Spleen (tissue), 11 donors: Measurements from ENCODE around the gene ADAM29. TPM values are rescaled to one million over a fixed set of nuclear protein-coding genes. Genes with fewer than 3 reads are reported as not detected.
"Not testable (repeated sequence)": the region's sequence is repeated elsewhere in the genome, so short reads cannot be mapped to it uniquely, and the experiment has no call there.

Source experiments
- DNase-seq: peaks from one replicate; pipeline ENCODE4 v3.0.0-alpha.2; 2020
- H3K27ac ChIP-seq, 8 donors: fragments of 200-600 bp; sonication (generic) in 7 of 8; 1 replicate in 4 of 8; 2 replicates in 4 of 8; pipeline versions ENCODE4 v1.5.0 to v1.8.0; 2016 to 2021; ENCODE audit warnings: inconsistent platforms in 4 of 8, mild to moderate bottlenecking in 4 of 8, moderate library complexity in 1 of 8
- H3K27me3 ChIP-seq, 7 donors: fragments of 200-600 bp; sonication (generic) in 6 of 7; replicated peaks in 1 of 7; 1 replicate in 4 of 7; 2 replicates in 3 of 7; pipeline versions ENCODE4 v1.5.0 to v1.8.0; 2016 to 2021; ENCODE audit warnings: inconsistent platforms in 3 of 7, mild to moderate bottlenecking in 1 of 7
- H3K36me3 ChIP-seq, 6 donors: fragments of 200-600 bp; sonication (generic) in 5 of 6; 1 replicate in 4 of 6; 2 replicates in 2 of 6; pipeline versions ENCODE4 v1.5.0 to v1.8.0; 2016 to 2021; ENCODE audit warnings: inconsistent platforms in 2 of 6
- H3K4me1 ChIP-seq, 6 donors: fragments of 200-600 bp; sonication (generic) in 5 of 6; 1 replicate in 3 of 6; 2 replicates in 3 of 6; pipeline versions ENCODE4 v1.5.0 to v1.8.0; 2016 to 2021; ENCODE audit warnings: inconsistent platforms in 3 of 6
- H3K4me3 ChIP-seq, 8 donors: fragments of 200-600 bp; sonication (generic) in 7 of 8; 1 replicate in 4 of 8; 2 replicates in 4 of 8; pipeline versions ENCODE4 v1.5.0 to v1.8.0; 2016 to 2021; ENCODE audit warnings: inconsistent platforms in 4 of 8, mild to moderate bottlenecking in 4 of 8, moderate library complexity in 2 of 8
- H3K9me3 ChIP-seq, 8 donors: fragments of 200-600 bp; sonication (generic) in 7 of 8; 1 replicate in 4 of 8; 2 replicates in 4 of 8; pipeline versions ENCODE4 v1.5.0 to v1.8.0; 2016 to 2021; ENCODE audit warnings: inconsistent platforms in 4 of 8
- CTCF ChIP-seq, 11 experiments: fragments of 200-600 bp in 7 of 11; fragments of 450-650 bp in 4 of 11; sonication (generic) in 4 of 11; IDR thresholded peaks in 8 of 11; conservative IDR thresholded peaks in 3 of 11; 1 replicate in 7 of 11; 2 replicates in 4 of 11; pipeline versions ENCODE4 v1.4.0 to v1.8.0; 2016 to 2021; ENCODE audit warnings: antibody characterized with exemption in 11 of 11, inconsistent platforms in 4 of 11, mild to moderate bottlenecking in 1 of 11
- POLR2A ChIP-seq, 3 donors: fragments of 450-650 bp; IDR thresholded peaks; one replicate each; pipeline ENCODE4 v1.5.1; 2017; ENCODE audit warnings: antibody characterized with exemption in 3 of 3, mild to moderate bottlenecking in 1 of 3
- POLR2AphosphoS5 ChIP-seq, 3 donors: sonication (generic); formaldehyde crosslinking; IDR thresholded peaks; one replicate each; pipeline ENCODE4 v1.5.1; 2017; ENCODE audit warnings: antibody characterized with exemption in 3 of 3
- WGBS, 5 donors: extraction: QIAGEN DNeasy Blood & Tissue Kit in 3 of 5; methylation state at CpG; one replicate each; pipeline versions ENCODE4 v1.1.5 to v1.1.7; 2013 to 2018; 5-methylcytosine and 5-hydroxymethylcytosine counted together
- intact Hi-C: fragments of 100-400 bp; cut with DNase I; formaldehyde crosslinking; loops from one replicate; pipeline ENCODE4 v1.15.0; 2023; ENCODE audit warnings: low total_unique reads
- polyA plus RNA-seq, 3 donors: library from polyadenylated mRNA; stranded (reverse); fragments of 200-250 nt; gene quantifications; one replicate each; pipeline ENCODE4 v1.2.1, GENCODE V29; 2013
- total RNA-seq, 7 donors: library from RNA; depleted of rRNA in 3 of 7; stranded (reverse); fragments of >200 nt in 3 of 7; fragmentation: NEBNext Ultra II Directional in 4 of 7; extraction: Animal tissue kit (Norgen Biotek cat#: 25700) in 4 of 7; gene quantifications; one replicate each; pipeline versions ENCODE4 v1.1.0 to v1.2.1, GENCODE V29; 2016 to 2021
- donor health status: healthy with polysubstance abuse.
- donor health status: DM: no; HTN: no; CAD: no; lungs with moderate emphysema.
- donor health status: DM: no; HTN: no; CAD: no.
- donor health status: Bipolar disorder and iron deficiency.
- donor health status: healthy.
- donor health status: DM: no; HTN: no; CAD: no.
- donor health status: DM: yes; HTN: yes; CAD: no.

The ADAM29 gene
- total and polyA plus RNA-seq, 10 donors = 0.02 TPM; not detected in 9

GRCh38 chr4:174972911-174973310, 54.8 kb downstream of the ADAM29 start:
- H3K27ac ChIP-seq = no peak overlapping the region
- intact Hi-C loops = no loop called here

GRCh38 chr4:174973336-174973735, 55.2 kb downstream of the ADAM29 start:
- H3K27me3 ChIP-seq = no peaks in the 10 kb centered on the region
- WGBS, 5 donors = 74 to 85% (median 79%) methylated on average over 2 of the region's 2 CpGs
- no peaks in the 10 kb centered on the region for H3K36me3 ChIP-seq
- no peak overlapping the region for H3K27ac ChIP-seq
- no peaks in the 10 kb centered on the region for H3K4me1 ChIP-seq
- no peak for TF ChIP-seq POLR2AphosphoS5 (IDR thresholded peaks at IDR 0.05)
- TF ChIP-seq CTCF (IDR thresholded peaks at IDR 0.05 in 8 of 11, conservative IDR thresholded peaks at IDR 0.05 in 3 of 11) = no peak
- no peak for TF ChIP-seq POLR2A (IDR thresholded peaks at IDR 0.05)
- H3K9me3 ChIP-seq = peaks cover 0 to 19% (median 0%) of the 10 kb centered on the region in 8 donors
- no peak for DNase-seq
- no peak overlapping the region for H3K4me3 ChIP-seq
- intact Hi-C loops = no loop called here

More at GRCh38 chr4:174972911-174973310, 54.8 kb downstream of the ADAM29 start:
- Histone ChIP-seq H3K4me1 (no peaks in the 10 kb centered on the region), H3K36me3 (no peaks in the 10 kb centered on the region), H3K27me3 (no peaks in the 10 kb centered on the region), H3K9me3 (peaks cover 0 to 19% (median 0%) of the 10 kb centered on the region in 8 donors), H3K4me3 (no peak overlapping the region)
- 40 to 90% (median 84%) methylated on average over 3 of the region's 3 CpGs for WGBS, 5 donors
- TF ChIP-seq POLR2A (IDR thresholded peaks at IDR 0.05) = no peak
- TF ChIP-seq CTCF (IDR thresholded peaks at IDR 0.05 in 8 of 11, conservative IDR thresholded peaks at IDR 0.05 in 3 of 11) = no peak
- no peak for TF ChIP-seq POLR2AphosphoS5 (IDR thresholded peaks at IDR 0.05)
- DNase-seq = no peak

GRCh38 chr4:174983128-174983750, 65.1 kb downstream of the ADAM29 start:
- no peak overlapping the region for H3K4me3 ChIP-seq
- no peaks in the 10 kb centered on the region for H3K36me3 ChIP-seq
- no peaks in the 10 kb centered on the region for H3K27me3 ChIP-seq
- H3K4me1 ChIP-seq = no peaks in the 10 kb centered on the region
- TF ChIP-seq POLR2A (IDR thresholded peaks at IDR 0.05) (no peak), POLR2AphosphoS5 (IDR thresholded peaks at IDR 0.05) (no peak), CTCF (IDR thresholded peaks at IDR 0.05 in 8 of 11, conservative IDR thresholded peaks at IDR 0.05 in 3 of 11) (no peak)
- peaks cover 3 to 75% (median 33%) of the 10 kb centered on the region in 8 donors for H3K9me3 ChIP-seq
- 50 to 67% (median 63%) methylated on average over 6 of the region's 6 CpGs for WGBS, 5 donors
- H3K27ac ChIP-seq = no peak overlapping the region
- intact Hi-C loops = no loop called here
- DNase-seq = no peak

GRCh38 chr4:174983870-174984269, 65.7 kb downstream of the ADAM29 start:
- H3K9me3 ChIP-seq = peaks cover 3 to 81% (median 33%) of the 10 kb centered on the region in 8 donors
- H3K27ac ChIP-seq, DNase-seq, intact Hi-C loops, H3K36me3 ChIP-seq, H3K4me1 ChIP-seq, H3K27me3 ChIP-seq, H3K4me3 ChIP-seq: not testable (repeated sequence)
- WGBS, 5 donors = 43 to 83% (median 57%) methylated on average over 1 to 2 of the region's 5 CpGs
